Subcutaneous abdominal adipose tissue (tissue), 5 donors: Measurements from ENCODE around the gene PEA15.

Experiments
- H3K27ac ChIP-seq: one replicate; pipeline ENCODE4 v1.7.0; 2013; ENCODE audit warnings: low read depth, mild to moderate bottlenecking, inconsistent platforms, low read length, moderate library complexity
- H3K27me3 ChIP-seq, 5 donors: one replicate each; pipeline ENCODE4 v1.7.0; 2013; ENCODE audit warnings: low read length in 5 of 5, inconsistent platforms in 1 of 5; ENCODE audit not compliant: control insufficient read depth in 5 of 5, insufficient read depth in 4 of 5
- H3K36me3 ChIP-seq, 5 donors: one replicate each; pipeline ENCODE4 v1.7.0; 2013; ENCODE audit warnings: low read length in 5 of 5; ENCODE audit not compliant: control insufficient read depth in 5 of 5, insufficient read depth in 5 of 5
- H3K4me1 ChIP-seq, 5 donors: one replicate each; pipeline ENCODE4 v1.7.0; 2013; ENCODE audit warnings: low read length in 5 of 5, mild to moderate bottlenecking in 3 of 5, moderate library complexity in 1 of 5; ENCODE audit not compliant: control insufficient read depth in 5 of 5, insufficient read depth in 5 of 5
- H3K4me3 ChIP-seq, 5 donors: one replicate each; pipeline ENCODE4 v1.7.0; 2013; ENCODE audit warnings: low read length in 5 of 5, low read depth in 1 of 5
- H3K9ac ChIP-seq, 5 donors: one replicate each; pipeline ENCODE4 v1.7.0; 2013; ENCODE audit warnings: low read length in 5 of 5, mild to moderate bottlenecking in 4 of 5, moderate library complexity in 3 of 5
- H3K9me3 ChIP-seq, 5 donors: one replicate each; pipeline ENCODE4 v1.7.0; 2013; ENCODE audit warnings: low read length in 5 of 5; ENCODE audit not compliant: control insufficient read depth in 5 of 5
- donor health status: healthy.
- donor health status: healthy.
- donor health status: healthy.
- donor health status: healthy.
- donor health status: healthy.

Gene PEA15

DNA sequence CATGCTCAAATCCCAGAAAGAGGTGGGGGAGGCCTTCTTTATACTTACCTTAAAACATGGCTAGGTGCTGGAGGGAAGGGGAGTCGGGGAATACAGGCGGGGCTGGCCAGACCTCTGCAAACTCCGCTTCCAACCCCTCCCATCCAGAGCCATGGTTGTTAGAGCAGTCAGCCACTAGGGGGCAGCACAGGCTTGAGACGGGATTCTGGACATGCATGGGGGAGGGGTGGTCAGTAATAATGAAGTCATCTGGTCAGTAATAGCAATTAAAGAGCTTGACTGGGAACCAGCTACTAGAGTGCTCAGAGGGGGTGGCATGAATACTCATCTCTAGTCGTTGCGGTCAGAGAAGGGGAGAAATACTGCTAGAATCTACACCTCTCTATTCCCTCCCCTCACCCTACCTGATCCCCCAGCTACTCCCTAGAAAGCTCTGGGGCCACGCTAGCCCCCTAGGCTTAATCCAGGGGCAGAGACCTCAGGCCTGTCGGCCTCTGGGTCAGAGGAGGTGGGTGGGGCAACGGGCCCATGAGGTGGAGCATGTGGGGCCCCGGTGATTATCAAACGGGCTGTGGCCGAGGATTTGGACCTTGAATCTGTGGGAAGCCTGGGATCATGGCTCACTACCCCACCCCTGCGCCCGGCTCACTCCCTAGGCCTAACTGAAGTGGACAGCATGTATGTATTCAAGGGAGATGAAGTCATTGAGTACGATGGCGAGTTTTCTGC lies 11.9 kb upstream of the PEA15 start:
- H3K4me1 ChIP-seq, result peaks cover 0 to 25% (median 19%) of the 10 kb centered on the region in 5 donors
- H3K9ac ChIP-seq, result peak overlapping the region in 1 of 5 donors; percentile 38
- no peaks in the 10 kb centered on the region for H3K9me3 ChIP-seq
- H3K36me3 ChIP-seq, result no peaks in the 10 kb centered on the region
- peak overlapping the region in 1 of 5 donors; percentile 19 for H3K4me3 ChIP-seq
- H3K27me3 ChIP-seq, result peaks cover 0 to 5% (median 0%) of the 10 kb centered on the region in 5 donors
- H3K27ac ChIP-seq, result no peak overlapping the region

DNA sequence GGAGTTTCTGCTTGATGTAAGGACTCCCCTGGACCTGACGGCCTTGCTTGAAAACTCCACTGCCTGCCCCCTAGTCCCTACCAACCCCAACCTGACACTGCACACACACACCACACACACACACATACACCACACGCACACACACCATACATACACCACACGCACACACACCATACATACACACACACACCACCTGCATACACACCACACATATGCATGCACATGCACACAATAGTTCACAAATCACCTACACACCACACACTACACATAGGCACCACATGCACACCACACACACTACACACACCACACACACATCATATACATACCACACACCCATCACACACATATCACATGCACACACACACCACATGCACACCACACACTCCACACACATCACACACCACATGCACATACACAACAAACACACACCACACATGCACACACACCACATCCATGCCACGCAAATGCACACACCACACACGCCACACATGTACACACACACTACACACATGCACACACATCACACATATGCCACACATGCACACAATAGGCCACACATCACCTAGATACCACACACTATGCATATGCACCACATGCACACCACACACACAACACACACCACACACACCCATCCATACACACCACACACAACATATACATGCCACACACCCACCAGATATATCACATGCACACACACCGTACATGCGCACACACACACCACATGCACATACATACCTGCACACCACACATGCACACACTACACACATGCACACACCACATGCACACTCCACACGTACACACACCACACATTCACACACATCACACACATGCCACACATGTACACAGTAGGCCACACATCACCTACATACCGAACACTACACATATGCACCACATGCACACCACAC lies 11.1 kb upstream of the PEA15 start:
- peaks cover 0 to 25% (median 19%) of the 10 kb centered on the region in 5 donors for H3K4me1 ChIP-seq
- no peak overlapping the region for H3K9ac ChIP-seq
- peaks cover 0 to 5% (median 0%) of the 10 kb centered on the region in 5 donors for H3K27me3 ChIP-seq
- H3K27ac ChIP-seq, result no peak overlapping the region
- H3K9me3 ChIP-seq, result no peaks in the 10 kb centered on the region
- H3K36me3 ChIP-seq, result no peaks in the 10 kb centered on the region
- no peak overlapping the region for H3K4me3 ChIP-seq

- Histone ChIP-seq H3K36me3 (no peaks in the 10 kb centered on the region), H3K4me1 (peaks cover 0 to 21% (median 15%) of the 10 kb centered on the region in 5 donors)
These were observed 10.5 kb upstream of the PEA15 start for GRCh38 chr1:160194737-160195059.

DNA sequence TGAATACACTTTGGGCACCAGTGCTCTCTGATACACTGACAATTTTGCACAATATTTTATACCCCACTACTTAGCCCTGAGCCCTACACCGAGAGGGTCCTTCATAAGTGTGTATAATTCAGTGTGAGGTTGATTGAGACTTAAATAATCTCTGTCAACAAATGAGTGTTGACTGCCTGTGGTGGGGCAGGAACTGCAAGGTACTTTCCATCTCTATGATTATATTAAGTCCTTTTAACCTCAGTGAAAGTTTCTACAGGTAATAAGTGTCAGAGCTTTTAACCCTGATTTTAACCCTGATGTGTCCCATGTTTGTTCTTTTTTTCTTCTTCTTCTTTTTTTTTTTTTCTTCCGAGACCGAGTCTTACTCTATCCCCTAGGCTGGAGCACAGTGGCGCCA lies 9.0 kb upstream of the PEA15 start:
- Histone ChIP-seq H3K4me1 (peaks cover 0 to 16% (median 11%) of the 10 kb centered on the region in 5 donors), H3K27ac (no peak overlapping the region), H3K36me3 (no peaks in the 10 kb centered on the region), H3K27me3 (peaks cover 0 to 5% (median 0%) of the 10 kb centered on the region in 5 donors), H3K4me3 (no peak overlapping the region), H3K9me3 (no peaks in the 10 kb centered on the region), H3K9ac (no peak overlapping the region)

More at GRCh38 chr1:160194737-160195059, 10.5 kb upstream of the PEA15 start:
- H3K9me3 ChIP-seq, result no peaks in the 10 kb centered on the region
- no peak overlapping the region for H3K4me3 ChIP-seq
- H3K27me3 ChIP-seq, result peaks cover 0 to 5% (median 0%) of the 10 kb centered on the region in 5 donors
- H3K9ac ChIP-seq, result no peak overlapping the region
- no peak overlapping the region for H3K27ac ChIP-seq

GRCh38 chr1:160197231-160197630 lies 8.0 kb upstream of the PEA15 start:
- Histone ChIP-seq H3K4me1 (peaks cover 0 to 16% (median 11%) of the 10 kb centered on the region in 5 donors), H3K4me3 (no peak overlapping the region), H3K36me3 (no peaks in the 10 kb centered on the region), H3K27ac (no peak overlapping the region), H3K27me3 (peaks cover 0 to 5% (median 0%) of the 10 kb centered on the region in 5 donors), H3K9me3 (no peaks in the 10 kb centered on the region), H3K9ac (no peak overlapping the region)

- H3K9me3 ChIP-seq, result no peaks in the 10 kb centered on the region
These were observed 4.4 kb upstream of the PEA15 start for GRCh38 chr1:160200786-160201185.

DNA sequence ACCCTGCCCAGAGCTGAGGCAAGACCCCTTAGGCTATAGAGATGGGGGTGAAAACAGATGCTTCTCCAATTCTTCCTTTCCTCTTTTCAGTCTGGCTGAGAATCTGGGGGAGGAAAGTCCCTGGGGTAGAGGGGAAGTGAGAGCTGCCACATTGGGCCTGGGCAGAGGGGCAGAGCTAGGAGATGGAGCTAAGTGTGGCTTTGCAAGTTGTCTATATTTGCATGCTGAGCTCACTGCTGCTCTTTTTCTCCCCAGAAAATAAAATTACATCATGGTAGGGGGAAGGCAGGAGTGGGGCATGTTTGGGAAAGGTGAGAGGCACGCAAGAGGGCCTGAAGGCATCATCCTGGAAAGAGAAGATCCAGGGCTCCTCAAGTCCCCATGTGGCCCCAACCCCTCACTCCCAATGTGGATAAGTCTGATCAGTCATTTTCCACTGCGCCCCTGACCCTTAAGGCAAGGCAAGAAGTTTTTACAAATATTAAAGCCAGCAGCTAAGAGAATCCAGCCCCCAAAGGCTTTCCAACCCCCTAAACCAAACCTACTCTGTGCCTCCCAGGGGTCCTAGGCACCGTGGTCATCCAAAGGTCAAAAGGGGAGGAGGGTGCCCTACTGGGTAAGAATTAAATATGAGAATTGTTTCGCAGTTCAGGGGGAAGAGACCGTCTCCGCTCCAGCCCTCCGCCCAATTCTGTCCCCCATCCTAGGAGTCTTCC lies 500 bp upstream of the PEA15 start:
- Histone ChIP-seq H3K9ac (peak overlapping the region in 1 of 5 donors; percentile 63), H3K9me3 (no peaks in the 10 kb centered on the region), H3K36me3 (peaks cover 0 to 25% (median 10%) of the 10 kb centered on the region in 5 donors), H3K27me3 (no peaks in the 10 kb centered on the region), H3K27ac (peak overlapping the region; percentile 68), H3K4me3 (peak overlapping the region in 4 of 5 donors; percentile 37 to 50 (median 42)), H3K4me1 (peaks cover 3 to 55% (median 47%) of the 10 kb centered on the region in 5 donors)

More at GRCh38 chr1:160200786-160201185, 4.4 kb upstream of the PEA15 start:
- no peaks in the 10 kb centered on the region for H3K36me3 ChIP-seq
- H3K27ac ChIP-seq, result no peak overlapping the region
- no peaks in the 10 kb centered on the region for H3K27me3 ChIP-seq
- no peak overlapping the region for H3K9ac ChIP-seq
- H3K4me3 ChIP-seq, result no peak overlapping the region
- H3K4me1 ChIP-seq, result peaks cover 0 to 16% (median 13%) of the 10 kb centered on the region in 5 donors

GRCh38 chr1:160206036-160206389 lies 829 bp downstream of the PEA15 start:
- H3K27ac ChIP-seq, result peak overlapping the region; percentile 91
- H3K27me3 ChIP-seq, result no peaks in the 10 kb centered on the region
- H3K36me3 ChIP-seq, result peaks cover 0 to 36% (median 17%) of the 10 kb centered on the region in 5 donors
- H3K9me3 ChIP-seq, result no peaks in the 10 kb centered on the region
- peak overlapping the region; percentile 3 to 98 (median 95) for H3K9ac ChIP-seq
- H3K4me3 ChIP-seq, result peak overlapping the region; percentile 60 to 93 (median 85)
- peaks cover 6 to 68% (median 58%) of the 10 kb centered on the region in 5 donors for H3K4me1 ChIP-seq

DNA sequence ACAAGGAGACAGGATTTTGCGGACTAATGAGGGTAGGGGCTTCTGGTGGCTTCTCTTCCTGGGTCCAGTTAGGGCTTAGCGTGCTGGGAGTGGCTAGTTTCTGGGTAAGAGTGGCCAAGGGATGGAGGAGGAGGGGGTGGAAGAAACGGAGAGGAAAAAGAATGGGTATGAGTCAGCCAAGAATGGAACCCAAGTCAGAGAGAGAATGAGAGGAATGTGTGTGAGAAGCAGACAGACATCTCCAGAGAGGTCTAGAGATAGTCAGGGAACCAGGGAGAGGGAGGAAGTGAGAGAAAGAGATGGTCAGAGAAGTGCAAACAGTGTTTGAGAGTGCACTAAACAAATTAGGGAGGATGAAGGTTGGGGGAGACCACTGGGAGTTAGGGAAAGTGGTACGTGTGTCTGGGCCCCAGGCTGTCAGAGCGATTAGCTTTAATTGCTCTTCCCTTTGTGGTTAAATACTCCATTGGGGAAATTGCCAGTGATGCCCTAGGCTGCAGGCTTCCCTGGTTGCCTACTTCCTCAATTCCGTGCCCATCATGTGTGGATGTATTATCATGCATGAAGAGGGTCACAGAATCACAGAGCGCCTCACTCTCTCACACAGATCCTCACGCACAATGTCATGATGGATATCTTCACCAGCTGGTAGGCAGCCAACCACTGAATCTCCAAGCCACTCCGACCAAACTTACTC lies 1.4 kb downstream of the PEA15 start:
- Histone ChIP-seq H3K27ac (peak overlapping the region; percentile 91), H3K4me3 (peak overlapping the region; percentile 60 to 93 (median 85)), H3K9me3 (no peaks in the 10 kb centered on the region), H3K27me3 (no peaks in the 10 kb centered on the region), H3K4me1 (peaks cover 6 to 68% (median 58%) of the 10 kb centered on the region in 5 donors), H3K36me3 (peaks cover 0 to 42% (median 22%) of the 10 kb centered on the region in 5 donors), H3K9ac (peak overlapping the region; percentile 3 to 98 (median 95))
